ENCODE results near the gene GGCX. TPM values are rescaled to one million over a fixed set of nuclear protein-coding genes. Genes with fewer than 3 reads are reported as not detected.

GGCX gene
- total and polyA plus RNA-seq, 9 of the 15 experiments (the other 6 are each of a cell fraction or from before 2014, with no cell fraction given): 14.4 to 47.1 (median 28.1) TPM

- TF ChIP-seq SIX5 (IDR thresholded peaks at IDR 0.05; ENCODE audit: borderline replicate concordance in 1 of 2, insufficient read depth in 1 of 2, low read depth in 1 of 2, low read length in 2 of 2) (peak; percentile 23 to 39; a peak in 1 of 4 replicates), FOXK1 (CRISPR knock-in tag; IDR thresholded peaks at IDR 0.05; ENCODE audit: borderline replicate concordance) (0 out of 2 replicates have a peak, but pooled peaks have one; percentile 21), ATF7 (IDR thresholded peaks at IDR 0.05) (peak; percentile 100), STAG1 (CRISPR knock-in tag; IDR thresholded peaks at IDR 0.05; ENCODE audit: borderline replicate concordance) (no peak), CREB5 (CRISPR knock-in tag; IDR thresholded peaks at IDR 0.05) (no peak), CREBBP (IDR thresholded peaks at IDR 0.05; ENCODE audit: low read depth, low read length) (no peak), E2F8 (IDR thresholded peaks at IDR 0.05; ENCODE audit: low read depth, partially characterized antibody) (peak; percentile 60), ZBTB7A (IDR thresholded peaks at IDR 0.05; ENCODE audit: borderline replicate concordance, control insufficient read depth, low read depth, low read length) (peak; percentile 99), HMGXB4 (CRISPR knock-in tag; IDR thresholded peaks at IDR 0.05) (peak; percentile 80), FOXA3 (CRISPR knock-in tag; conservative IDR thresholded peaks at IDR 0.05 in 1 of 2, IDR thresholded peaks at IDR 0.05 in 1 of 2) (no peak), ZKSCAN8 (CRISPR knock-in tag; IDR thresholded peaks at IDR 0.05) (no peak), KLF1 (tag; IDR thresholded peaks at IDR 0.05) (peak; percentile 56; the same call in 1 of the 2 replicates), RBM14 (IDR thresholded peaks at IDR 0.05; ENCODE audit: borderline replicate concordance, insufficient read depth, low read depth, low read length) (no peak), ELK1 (CRISPR knock-in tag; IDR thresholded peaks at IDR 0.05) (no peak)
These were observed 22.6 kb downstream of the GGCX start, which contains the start of gene MAT2A (continued) for GRCh38 chr2:85538507-85539360.

All from K562 (cell line).